Tibial nerve (tissue), 4 donors: Measurements from ENCODE around the gene RILPL2.

Source experiments
- CTCF ChIP-seq, 5 experiments: fragments of 200-600 bp in 3 of 5; fragments of 450-650 bp in 2 of 5; sonication (generic) in 3 of 5; IDR thresholded peaks; one replicate each; pipeline ENCODE4 v1.5.1; 2016 to 2019; ENCODE audit warnings: antibody characterized with exemption in 5 of 5, mild to moderate bottlenecking in 3 of 5, moderate library complexity in 2 of 5
- EP300 ChIP-seq, 2 donors: sonication (generic); formaldehyde crosslinking; IDR thresholded peaks; one replicate each; pipeline ENCODE4 v1.6.1; 2017; ENCODE audit warnings: antibody characterized with exemption in 2 of 2, mild to moderate bottlenecking in 1 of 2

- peak in 1 of 5 experiments; percentile 30 for TF ChIP-seq CTCF (IDR thresholded peaks at IDR 0.05)
- TF ChIP-seq EP300 (IDR thresholded peaks at IDR 0.05) = peak in 1 of 2 donors; percentile 79
Measured at GRCh38 chr12:123457980-123458779, 21.7 kb upstream of the RILPL2 start, which contains the start of gene SNRNP35.
